ENCODE results near the gene ADARB1.
A peak's percentile ranks its signal among the peaks of the same experiment; 100 is the strongest.
"Not testable (repeated sequence)": the region's sequence is repeated elsewhere in the genome, so short reads cannot be mapped to it uniquely, and the experiment has no call there.

The ADARB1 gene

GRCh38 chr21:45119812-45120211 lies 45.4 kb downstream of the ADARB1 start:
- DNase-seq = no peak

GRCh38 chr21:45120975-45121374 lies 46.6 kb downstream of the ADARB1 start:
- DNase-seq = no peak

GRCh38 chr21:45122030-45122429 lies 47.6 kb downstream of the ADARB1 start:
- no peak for DNase-seq

- DNase-seq = no peak
Measured at GRCh38 chr21:45122432-45123132, 48.2 kb downstream of the ADARB1 start.

GRCh38 chr21:45123440-45123839 lies 49.1 kb downstream of the ADARB1 start:
- peak; percentile 29 for DNase-seq

GRCh38 chr21:45124596-45124995 lies 50.2 kb downstream of the ADARB1 start:
- no peak for DNase-seq

- DNase-seq = no peak
Measured at GRCh38 chr21:45125357-45125756, 51.0 kb downstream of the ADARB1 start.

- DNase-seq = peak; percentile 99
Measured at GRCh38 chr21:45126204-45126626, 51.8 kb downstream of the ADARB1 start.

- no peak for DNase-seq
Measured at GRCh38 chr21:45126983-45127382, 52.6 kb downstream of the ADARB1 start.

- DNase-seq = no peak
Measured at GRCh38 chr21:45127937-45128336, 53.6 kb downstream of the ADARB1 start.

- DNase-seq = peak; percentile 15
Measured at GRCh38 chr21:45128613-45129188, 54.3 kb downstream of the ADARB1 start.

GRCh38 chr21:45129189-45129923 lies 55.0 kb downstream of the ADARB1 start:
- DNase-seq = no peak

- DNase-seq = no peak
Measured at GRCh38 chr21:45130324-45130774, 56.0 kb downstream of the ADARB1 start.

GRCh38 chr21:45131537-45131999 lies 57.2 kb downstream of the ADARB1 start:
- DNase-seq = no peak

- no peak for DNase-seq
Measured at GRCh38 chr21:45132841-45133573, 58.6 kb downstream of the ADARB1 start.

GRCh38 chr21:45133574-45134278 lies 59.3 kb downstream of the ADARB1 start:
- not testable (repeated sequence) for DNase-seq

GRCh38 chr21:45134279-45135076 lies 60.1 kb downstream of the ADARB1 start:
- DNase-seq = no peak

- no peak for DNase-seq
Measured at GRCh38 chr21:45135122-45135521, 60.7 kb downstream of the ADARB1 start.

GRCh38 chr21:45135868-45136267 lies 61.5 kb downstream of the ADARB1 start:
- DNase-seq = no peak

- DNase-seq = no peak
Measured at GRCh38 chr21:45136500-45136899, 62.1 kb downstream of the ADARB1 start.

GRCh38 chr21:45136927-45137611 lies 62.7 kb downstream of the ADARB1 start:
- peak; percentile 43 for DNase-seq

All from NCI-H524 treated with DMSO at 0.1 percent for 48 hours (cell line).